NCI-H2171 treated with DMSO at 0.1 percent for 48 hours (cell line): Measurements from ENCODE around the gene SYCP2.

Experiments
- DNase-seq: peaks from one replicate; lab custom pipeline; 2025; lab: John Stamatoyannopoulos, UW

Gene SYCP2

GRCh38 chr20:59836767-59837166, 96.7 kb downstream of the SYCP2 start:
- DNase-seq: peak; percentile 83

DNA sequence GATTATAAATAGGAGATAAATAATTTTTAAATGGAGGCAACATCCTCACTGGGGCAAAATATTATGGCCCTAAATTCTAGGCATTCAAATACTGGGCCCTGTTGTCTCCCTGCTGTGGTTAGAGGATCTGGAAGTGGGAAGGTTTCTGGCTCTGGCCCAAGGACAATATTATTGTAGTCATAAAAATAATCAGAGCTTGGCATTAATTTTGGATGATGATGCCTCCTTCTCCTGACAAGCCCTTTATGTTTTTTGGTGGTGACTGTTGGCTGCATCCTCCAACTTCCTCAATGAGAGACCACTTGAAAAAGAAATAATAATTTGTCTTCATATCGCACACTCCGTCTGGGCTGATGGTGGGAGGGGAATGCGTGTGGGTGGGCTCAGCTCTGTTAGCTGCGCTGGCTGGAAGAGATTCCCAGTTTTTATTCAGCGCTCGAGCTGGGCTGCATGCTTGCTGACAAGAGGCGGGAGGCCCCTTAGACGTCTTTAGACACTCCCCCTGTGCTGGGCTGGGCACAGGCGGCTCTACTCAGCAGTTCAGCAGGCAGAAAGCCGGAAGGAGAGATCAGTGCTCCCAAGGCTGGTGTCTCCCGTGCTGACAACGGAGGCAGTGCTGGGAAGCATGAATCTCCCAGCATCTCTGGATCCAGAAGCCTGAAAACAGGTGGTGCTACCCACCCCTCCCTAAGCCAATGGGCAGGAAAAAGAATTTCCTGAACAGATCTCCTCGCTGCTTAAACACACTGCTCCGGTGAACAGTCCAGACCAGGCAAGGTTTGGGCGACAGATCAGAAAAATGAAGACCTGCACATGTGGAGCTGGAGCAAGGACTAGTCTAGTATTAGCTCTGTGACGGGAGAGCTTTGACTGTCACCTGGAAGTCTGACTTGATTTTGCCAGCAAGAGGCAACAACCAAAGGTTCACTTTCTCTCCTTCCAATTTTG, 97.7 kb downstream of the SYCP2 start:
- peak; percentile 78 for DNase-seq

GRCh38 chr20:59835057-59835447, 98.4 kb downstream of the SYCP2 start:
- DNase-seq: no peak

- DNase-seq: no peak
Measured at GRCh38 chr20:59832406-59833363, 100.8 kb downstream of the SYCP2 start.

- DNase-seq: peak; percentile 24
Measured at GRCh38 chr20:59831916-59832270, 101.5 kb downstream of the SYCP2 start.

GRCh38 chr20:59831024-59831915, 102.2 kb downstream of the SYCP2 start:
- DNase-seq: no peak

GRCh38 chr20:59830665-59831023, 102.8 kb downstream of the SYCP2 start:
- DNase-seq: peak; percentile 28

DNA sequence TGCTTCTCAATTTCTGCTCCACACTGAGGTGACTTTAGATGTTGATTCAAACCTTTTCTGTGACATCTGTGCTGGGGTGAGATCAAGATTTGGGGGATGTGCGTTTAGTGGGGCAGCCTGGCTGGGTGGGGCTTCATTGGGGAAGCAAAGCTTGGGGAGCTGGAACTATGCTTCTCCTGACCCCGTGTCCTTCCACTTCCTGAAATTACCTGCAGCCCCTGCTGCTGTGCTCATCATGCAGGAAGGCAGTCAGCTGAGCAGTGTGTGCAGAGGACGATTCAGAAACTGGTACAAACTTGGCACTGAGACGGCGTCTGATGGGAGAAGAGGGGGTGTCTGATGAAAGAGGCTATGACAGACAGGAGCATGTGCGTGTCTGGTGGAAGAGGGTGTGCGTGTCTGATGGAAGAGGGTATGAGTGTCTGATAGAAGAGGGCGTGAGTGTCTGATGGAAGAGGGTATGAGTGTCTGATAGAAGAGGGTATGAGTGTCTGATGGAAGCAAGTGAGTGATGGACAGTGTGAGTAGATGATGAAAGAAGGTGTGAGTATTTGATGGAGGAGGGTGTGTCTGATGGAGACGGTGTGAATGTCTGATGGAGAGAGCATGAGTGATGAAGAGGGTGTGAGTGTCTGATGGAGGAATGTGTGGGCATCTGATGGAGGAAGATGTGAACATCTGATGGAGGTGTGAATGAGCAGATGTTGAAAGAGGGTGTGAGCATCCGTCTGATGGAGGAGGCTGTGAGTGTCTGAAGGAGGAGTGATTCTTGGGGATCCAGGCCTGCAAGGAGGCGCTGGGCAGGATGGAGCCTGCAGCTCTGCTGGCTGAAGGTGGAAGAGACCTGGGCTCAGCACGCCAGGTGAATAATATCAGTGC, 103.4 kb downstream of the SYCP2 start:
- DNase-seq: no peak

GRCh38 chr20:59829054-59829785, 104.2 kb downstream of the SYCP2 start:
- DNase-seq: peak; percentile 35

DNA sequence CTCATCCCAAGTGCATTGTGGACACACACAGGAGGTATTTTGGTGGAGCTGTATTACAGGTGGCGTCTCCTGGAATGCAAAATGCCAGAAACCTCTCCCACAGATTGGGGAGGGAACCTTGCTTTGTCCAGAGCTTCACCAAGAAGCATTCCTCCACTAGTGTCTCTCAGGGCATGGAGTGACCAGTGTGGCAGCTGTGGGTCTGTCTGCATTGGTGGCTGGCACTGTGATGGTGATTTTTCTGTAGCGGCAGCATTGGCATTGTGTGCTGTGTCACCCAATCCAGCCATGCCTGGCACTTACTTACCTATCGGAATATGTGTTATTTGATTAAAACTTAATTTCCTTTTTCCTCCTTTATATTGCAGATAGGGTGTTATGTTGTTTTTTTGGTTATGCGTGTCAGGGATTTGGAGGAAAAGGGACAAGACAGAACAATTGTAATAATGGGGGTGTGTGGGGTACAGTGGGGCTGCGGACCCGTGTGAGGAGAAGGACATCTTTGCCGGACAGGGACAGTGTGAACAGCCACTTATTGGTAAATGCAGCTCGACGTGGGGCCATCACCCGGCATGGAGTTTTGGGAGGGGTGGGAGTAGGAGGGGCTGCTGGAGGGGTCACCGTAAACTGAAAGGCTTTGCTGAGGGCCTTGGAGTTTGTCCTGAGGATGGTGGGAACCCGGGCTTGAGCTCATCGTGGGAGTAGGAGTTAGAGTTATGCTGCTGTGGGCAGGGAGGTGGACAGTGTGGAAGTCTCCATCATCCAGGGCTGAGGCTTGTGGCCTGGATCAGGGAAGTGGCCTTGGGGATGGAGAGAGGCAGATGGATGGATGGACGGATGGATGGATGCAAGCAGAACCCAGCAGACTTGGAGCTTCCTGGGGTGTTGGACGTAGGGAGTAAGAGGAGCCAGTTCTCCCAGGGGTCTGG, 105.0 kb downstream of the SYCP2 start:
- no peak for DNase-seq

DNA sequence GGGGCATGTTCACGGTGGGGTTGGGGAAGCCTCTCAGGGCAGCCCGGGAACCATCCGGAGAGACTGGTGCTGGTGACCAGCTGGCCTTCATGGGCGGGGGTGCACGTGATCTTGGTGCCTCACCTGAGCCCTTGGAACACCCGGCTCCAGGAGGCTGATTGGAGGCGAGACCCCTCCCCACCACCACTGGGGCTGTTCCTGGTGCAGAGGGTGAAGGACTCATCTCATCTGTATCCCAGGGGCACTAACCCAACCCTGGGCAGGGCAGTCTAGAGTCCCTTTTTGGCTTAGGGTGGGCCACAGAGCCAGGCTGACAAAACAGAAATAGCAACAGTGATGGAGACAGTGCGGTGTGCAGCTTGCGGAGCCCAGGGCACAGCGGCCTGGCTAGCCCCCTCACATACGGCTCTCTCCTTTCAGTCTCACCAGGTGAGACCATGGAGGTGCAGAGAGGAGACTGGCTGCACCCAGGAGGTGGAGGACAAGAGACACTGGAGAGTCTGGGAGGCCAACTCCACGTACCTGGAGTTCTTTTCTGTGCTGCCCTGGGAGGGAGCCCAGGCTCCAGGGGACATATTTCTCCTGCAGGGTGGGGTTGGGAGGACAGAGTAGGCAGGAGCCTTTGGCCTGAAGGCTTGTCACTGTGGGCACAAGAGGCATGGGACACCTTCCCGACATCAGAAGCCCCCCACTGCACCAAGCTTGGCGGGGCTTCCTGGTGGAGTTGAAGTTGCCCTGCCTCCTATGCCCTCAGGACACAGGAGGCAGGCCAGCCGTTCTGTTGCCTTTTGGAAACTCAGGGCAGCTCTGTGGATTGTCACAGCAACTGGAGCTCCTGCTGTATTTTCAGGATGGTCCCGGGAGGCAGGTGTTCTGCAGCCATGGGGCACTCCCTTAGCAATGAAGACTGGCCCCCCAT, 106.0 kb downstream of the SYCP2 start:
- no peak for DNase-seq

DNA sequence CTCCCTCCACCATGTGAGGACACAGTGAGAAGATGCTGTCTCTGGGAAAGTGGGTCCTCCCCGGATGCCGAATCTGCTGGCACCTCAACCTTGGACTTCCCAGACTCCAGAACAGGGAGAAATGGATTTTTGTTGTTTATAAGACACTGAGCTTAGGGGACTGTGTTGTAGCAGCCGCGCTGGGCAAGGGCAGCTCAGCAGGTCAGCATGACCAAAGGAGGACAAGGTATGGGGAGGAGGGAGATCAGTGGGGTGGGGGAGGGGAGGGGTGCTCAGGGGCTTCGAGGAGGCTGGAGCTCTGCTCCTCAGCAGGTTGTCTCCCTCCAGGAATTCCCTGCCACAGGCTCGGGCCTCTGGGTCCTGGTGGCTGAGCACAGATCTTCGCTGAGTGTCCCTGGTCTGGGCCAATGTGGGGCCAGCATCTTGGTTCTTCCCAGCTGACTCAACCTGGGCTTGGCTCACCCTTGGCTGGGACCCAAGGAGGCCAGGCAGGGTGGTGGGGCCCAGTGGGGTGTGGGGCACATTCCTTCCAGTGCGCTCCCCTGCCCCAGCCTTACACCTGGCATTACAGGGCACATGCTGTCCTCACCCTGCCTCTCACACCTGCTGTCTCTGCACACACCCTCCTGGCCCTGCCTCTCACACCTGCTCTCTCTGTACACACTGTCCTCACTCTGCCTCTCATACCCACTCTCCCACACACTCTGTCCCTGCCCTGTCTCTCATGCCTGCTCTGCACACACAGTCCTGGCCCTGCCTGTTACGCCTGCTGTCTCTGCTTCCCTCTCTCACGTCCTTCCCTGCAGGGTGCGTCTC, 107.3 kb downstream of the SYCP2 start:
- peak; percentile 82 for DNase-seq

- DNase-seq: no peak
Measured at GRCh38 chr20:59825563-59825920, 107.9 kb downstream of the SYCP2 start.

DNA sequence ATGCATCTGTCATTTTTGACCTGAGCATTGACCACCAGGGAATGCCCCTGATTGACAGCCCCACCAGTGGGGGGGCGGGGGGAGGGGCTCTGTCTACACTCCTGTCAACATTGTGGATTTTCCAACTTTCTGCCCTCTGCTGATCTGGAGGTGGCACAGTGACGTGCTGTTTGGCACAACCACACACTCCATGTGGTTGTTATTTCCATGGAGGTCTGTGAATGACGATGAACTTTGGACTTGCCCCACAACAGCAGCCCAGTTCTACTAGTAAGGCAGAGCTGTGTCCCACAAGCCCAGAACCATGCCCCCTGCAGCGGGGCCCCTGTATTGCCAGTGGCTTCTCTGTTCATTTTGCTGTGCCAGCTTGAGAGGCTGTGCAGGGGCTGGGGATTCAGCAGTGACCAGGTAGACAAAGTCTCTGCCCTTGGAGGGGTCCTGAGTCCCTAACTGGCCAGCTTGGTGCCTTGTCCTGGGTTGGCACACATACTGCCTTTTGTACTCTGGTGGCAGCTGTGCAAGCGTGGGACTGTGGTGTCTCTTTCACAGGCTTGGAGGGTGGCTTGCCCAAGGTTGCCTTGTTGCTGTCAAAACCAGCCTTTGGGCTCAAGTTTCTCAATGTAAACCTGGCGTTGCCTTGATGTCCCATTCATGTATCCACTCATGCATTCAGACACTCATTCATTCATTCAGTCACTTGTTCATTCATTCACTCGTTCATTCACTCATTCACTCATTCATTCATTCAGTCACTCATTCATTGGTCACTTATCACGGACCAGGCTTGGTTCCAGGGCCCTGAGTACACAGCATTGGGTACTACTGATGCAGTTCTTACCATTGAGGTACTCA, 108.5 kb downstream of the SYCP2 start:
- no peak for DNase-seq

- DNase-seq: no peak
Measured at GRCh38 chr20:59823491-59824259, 109.8 kb downstream of the SYCP2 start.
